ENCODE results near the gene NUDT2. TPM values are rescaled to one million over a fixed set of nuclear protein-coding genes. Genes with fewer than 3 reads are reported as not detected.

NUDT2 gene
- total RNA-seq, 4 donors from 2014 or later = 9.2 to 29.3 (median 17.8) TPM

GRCh38 chr9:34369636-34370035 is 40.3 kb downstream of the NUDT2 start:
- TF ChIP-seq POLR2A (IDR thresholded peaks at IDR 0.05) (no peak), CTCF (IDR thresholded peaks at IDR 0.05) (no peak)
- intact Hi-C loops (cut with DNase I) = no loop called here
- no peaks in the 10 kb centered on the region for H3K27me3 ChIP-seq

GRCh38 chr9:34370335-34370969 is 41.1 kb downstream of the NUDT2 start:
- no peaks in the 10 kb centered on the region for H3K27me3 ChIP-seq
- intact Hi-C loops (cut with DNase I) = no loop called here
- WGBS, 2 donors = 72 to 88% methylated on average over 9 to 16 of the region's 23 CpGs
- no peak overlapping the region for H3K27ac ChIP-seq
- no peak for DNase-seq
- TF ChIP-seq CTCF (IDR thresholded peaks at IDR 0.05) (no peak), POLR2A (IDR thresholded peaks at IDR 0.05) (no peak)
- H3K9me3 ChIP-seq = no peaks in the 10 kb centered on the region
- peaks cover 0 to 55% (median 18%) of the 10 kb centered on the region in 3 donors for H3K36me3 ChIP-seq
- H3K4me3 ChIP-seq = peak overlapping the region in 3 of 4 donors; percentile 13 to 31 (median 19)
- peaks cover 0 to 12% (median 5%) of the 10 kb centered on the region in 3 donors for H3K4me1 ChIP-seq

More at GRCh38 chr9:34369636-34370035, 40.3 kb downstream of the NUDT2 start:
- Histone ChIP-seq H3K9me3 (no peaks in the 10 kb centered on the region), H3K4me1 (peaks cover 0 to 3% (median 0%) of the 10 kb centered on the region in 3 donors), H3K36me3 (peaks cover 0 to 55% (median 18%) of the 10 kb centered on the region in 3 donors), H3K27ac (no peak overlapping the region), H3K4me3 (no peak overlapping the region)
- 86 to 92% methylated on average over 2 to 3 of the region's 4 CpGs for WGBS, 2 donors
- DNase-seq = no peak

GRCh38 chr9:34370970-34371880 is 41.9 kb downstream of the NUDT2 start:
- DNase-seq = no peak
- H3K36me3 ChIP-seq = peaks cover 0 to 55% (median 18%) of the 10 kb centered on the region in 3 donors
- H3K9me3 ChIP-seq = no peaks in the 10 kb centered on the region
- H3K4me1 ChIP-seq = peaks cover 5 to 19% (median 11%) of the 10 kb centered on the region in 3 donors
- H3K4me3 ChIP-seq = peak overlapping the region in 3 of 4 donors; percentile 13 to 31 (median 19)
- H3K27me3 ChIP-seq = no peaks in the 10 kb centered on the region
- TF ChIP-seq POLR2A (IDR thresholded peaks at IDR 0.05) (no peak), CTCF (IDR thresholded peaks at IDR 0.05) (peak in 1 of 6 experiments; percentile 6)
- H3K27ac ChIP-seq = no peak overlapping the region
- intact Hi-C loops (cut with DNase I) = no loop called here
- WGBS, 2 donors = 84 to 89% methylated on average over 15 to 32 of the region's 105 CpGs

- H3K9me3 ChIP-seq = no peaks in the 10 kb centered on the region
- H3K36me3 ChIP-seq = peaks cover 0 to 55% (median 18%) of the 10 kb centered on the region in 3 donors
- peaks cover 8 to 24% (median 11%) of the 10 kb centered on the region in 3 donors for H3K4me1 ChIP-seq
- no peak overlapping the region for H3K27ac ChIP-seq
- DNase-seq = no peak
- no peaks in the 10 kb centered on the region for H3K27me3 ChIP-seq
- intact Hi-C loops (cut with DNase I) = no loop called here
- H3K4me3 ChIP-seq = no peak overlapping the region
- WGBS, 2 donors = 88 to 96% methylated on average over 8 to 25 of the region's 60 CpGs
- TF ChIP-seq CTCF (IDR thresholded peaks at IDR 0.05) = no peak
- TF ChIP-seq POLR2A (IDR thresholded peaks at IDR 0.05) = no peak
Measured at GRCh38 chr9:34371886-34372466, 42.6 kb downstream of the NUDT2 start.
